Ascending aorta (tissue), 2 donors: ENCODE data around the gene IL21R. TPM values are rescaled to one million over a fixed set of nuclear protein-coding genes. Genes with fewer than 3 reads are reported as not detected.

Source experiments
- DNase-seq, 2 donors: peaks; one replicate each; pipeline ENCODE4 v3.0.0-alpha.2; 2019; ENCODE audit warnings: low spot score in 2 of 2
- H3K27ac ChIP-seq, 2 donors: fragments of 200-600 bp; sonication (generic); one replicate each; pipeline ENCODE4 v1.5.1; 2016 to 2017; ENCODE audit warnings: mild to moderate bottlenecking in 1 of 2
- H3K27me3 ChIP-seq: fragments of 200-600 bp; sonication (generic); one replicate; pipeline ENCODE4 v1.5.1; 2017
- H3K36me3 ChIP-seq, 2 donors: fragments of 200-600 bp; sonication (generic); one replicate each; pipeline ENCODE4 v1.5.1; 2016
- H3K4me1 ChIP-seq, 2 donors: fragments of 200-600 bp; sonication (generic); one replicate each; pipeline ENCODE4 v1.5.1; 2016 to 2017; ENCODE audit warnings: mild to moderate bottlenecking in 1 of 2
- H3K4me3 ChIP-seq, 2 donors: fragments of 200-600 bp; sonication (generic); one replicate each; pipeline ENCODE4 v1.5.1; 2016 to 2017; ENCODE audit warnings: mild to moderate bottlenecking in 1 of 2
- H3K9me3 ChIP-seq, 2 donors: fragments of 200-600 bp; sonication (generic); one replicate each; pipeline ENCODE4 v1.5.1; 2016
- CTCF ChIP-seq, 3 experiments: fragments of 200-600 bp in 2 of 3; fragments of 450-650 bp in 1 of 3; sonication (generic) in 2 of 3; IDR thresholded peaks; one replicate each; pipeline ENCODE4 v1.5.1; 2016 to 2019; ENCODE audit warnings: antibody characterized with exemption in 3 of 3, mild to moderate bottlenecking in 1 of 3, moderate library complexity in 1 of 3
- intact Hi-C: fragments of 100-400 bp; cut with DNase I; formaldehyde crosslinking; loops from one replicate; pipeline ENCODE4 v1.15.1; 2023
- total RNA-seq: library from RNA; depleted of rRNA; stranded (reverse); fragments of >200 nt; gene quantifications from one replicate; pipeline ENCODE4 v1.1.0, GENCODE V29; 2016

Gene IL21R
- total RNA-seq, 1 donor from 2014 or later: 0.21 TPM

- Histone ChIP-seq H3K4me3 (no peak overlapping the region), H3K27ac (no peak overlapping the region), H3K4me1 (no peaks in the 10 kb centered on the region), H3K9me3 (peaks cover 0 to 2% of the 10 kb centered on the region in 2 donors), H3K27me3 (no peaks in the 10 kb centered on the region), H3K36me3 (no peaks in the 10 kb centered on the region)
- intact Hi-C loops: no loop called here
- peak in 1 of 2 donors; percentile 16 for DNase-seq
- TF ChIP-seq CTCF (IDR thresholded peaks at IDR 0.05): no peak
Observed at GRCh38 chr16:27427538-27427937, 25.6 kb downstream of the IL21R start.

GRCh38 chr16:27428026-27428785 is 26.2 kb downstream of the IL21R start:
- peak in 1 of 2 donors; percentile 28 for DNase-seq
- intact Hi-C loops: no loop called here
- no peaks in the 10 kb centered on the region for H3K36me3 ChIP-seq

GRCh38 chr16:27429330-27429871 is 27.4 kb downstream of the IL21R start:
- Histone ChIP-seq H3K4me3 (no peak overlapping the region), H3K9me3 (no peaks in the 10 kb centered on the region), H3K27ac (no peak overlapping the region), H3K36me3 (no peaks in the 10 kb centered on the region), H3K4me1 (no peaks in the 10 kb centered on the region), H3K27me3 (no peaks in the 10 kb centered on the region)
- peak in 1 of 2 donors; percentile 43 for DNase-seq
- intact Hi-C loops: no loop called here
- no peak for TF ChIP-seq CTCF (IDR thresholded peaks at IDR 0.05)

More at GRCh38 chr16:27428026-27428785, 26.2 kb downstream of the IL21R start:
- H3K4me1 ChIP-seq: no peaks in the 10 kb centered on the region
- H3K27ac ChIP-seq: no peak overlapping the region
- no peaks in the 10 kb centered on the region for H3K9me3 ChIP-seq
- H3K27me3 ChIP-seq: no peaks in the 10 kb centered on the region
- H3K4me3 ChIP-seq: no peak overlapping the region
- TF ChIP-seq CTCF (IDR thresholded peaks at IDR 0.05): no peak

GRCh38 chr16:27429981-27430441 is 28.0 kb downstream of the IL21R start:
- peak in 1 of 2 donors; percentile 47 for DNase-seq
- no peaks in the 10 kb centered on the region for H3K4me1 ChIP-seq
- no peaks in the 10 kb centered on the region for H3K36me3 ChIP-seq
- intact Hi-C loops: no loop called here
- TF ChIP-seq CTCF (IDR thresholded peaks at IDR 0.05): no peak
- H3K27me3 ChIP-seq: no peaks in the 10 kb centered on the region
- H3K4me3 ChIP-seq: no peak overlapping the region
- no peaks in the 10 kb centered on the region for H3K9me3 ChIP-seq
- no peak overlapping the region for H3K27ac ChIP-seq

- no peaks in the 10 kb centered on the region for H3K9me3 ChIP-seq
- TF ChIP-seq CTCF (IDR thresholded peaks at IDR 0.05): no peak
- intact Hi-C loops: no loop called here
Observed at GRCh38 chr16:27430512-27430911, 28.5 kb downstream of the IL21R start.

More at GRCh38 chr16:27430512-27430911, 28.5 kb downstream of the IL21R start:
- H3K27ac ChIP-seq: no peak overlapping the region
- H3K36me3 ChIP-seq: no peaks in the 10 kb centered on the region
- H3K4me3 ChIP-seq: no peak overlapping the region
- DNase-seq: no peak
- H3K27me3 ChIP-seq: no peaks in the 10 kb centered on the region
- H3K4me1 ChIP-seq: no peaks in the 10 kb centered on the region
